WI38 (cell line): ENCODE results near the gene PSMA3.

ENCODE experiments used
- H3K4me3 ChIP-seq: 2 replicates; pipeline ENCODE4 v1.5.1; 2011; ENCODE audit warnings: low read depth, mild to moderate bottlenecking, control low read depth, low read length
- CTCF ChIP-seq: IDR thresholded peaks from 2 replicates; pipeline ENCODE4 v1.5.1; 2012; ENCODE audit warnings: low read depth, mild to moderate bottlenecking, control low read depth, low read length

The PSMA3 gene

GRCh38 chr14:58285132-58285531 is 40.5 kb downstream of the PSMA3 start:
- TF ChIP-seq CTCF = no peak
- no peak overlapping the region for H3K4me3 ChIP-seq

- no peak overlapping the region for H3K4me3 ChIP-seq
- no peak for TF ChIP-seq CTCF
These were observed 43.0 kb downstream of the PSMA3 start for GRCh38 chr14:58287607-58288042.

GRCh38 chr14:58288106-58288792 is 43.6 kb downstream of the PSMA3 start:
- TF ChIP-seq CTCF = no peak
- H3K4me3 ChIP-seq = no peak overlapping the region

- H3K4me3 ChIP-seq = no peak overlapping the region
- no peak for TF ChIP-seq CTCF
These were observed 47.0 kb downstream of the PSMA3 start for GRCh38 chr14:58291646-58292045.

- no peak for TF ChIP-seq CTCF
These were observed 47.5 kb downstream of the PSMA3 start for GRCh38 chr14:58292187-58292586.

GRCh38 chr14:58294201-58294600 is 49.6 kb downstream of the PSMA3 start:
- H3K4me3 ChIP-seq = no peak overlapping the region
- no peak for TF ChIP-seq CTCF

More at GRCh38 chr14:58292187-58292586, 47.5 kb downstream of the PSMA3 start:
- no peak overlapping the region for H3K4me3 ChIP-seq

- H3K4me3 ChIP-seq = peak overlapping the region; percentile 98
- TF ChIP-seq CTCF = no peak
These were observed 52.1 kb downstream of the PSMA3 start for GRCh38 chr14:58296726-58297125.
